ENCODE measurements around the gene GH1.

DNA sequence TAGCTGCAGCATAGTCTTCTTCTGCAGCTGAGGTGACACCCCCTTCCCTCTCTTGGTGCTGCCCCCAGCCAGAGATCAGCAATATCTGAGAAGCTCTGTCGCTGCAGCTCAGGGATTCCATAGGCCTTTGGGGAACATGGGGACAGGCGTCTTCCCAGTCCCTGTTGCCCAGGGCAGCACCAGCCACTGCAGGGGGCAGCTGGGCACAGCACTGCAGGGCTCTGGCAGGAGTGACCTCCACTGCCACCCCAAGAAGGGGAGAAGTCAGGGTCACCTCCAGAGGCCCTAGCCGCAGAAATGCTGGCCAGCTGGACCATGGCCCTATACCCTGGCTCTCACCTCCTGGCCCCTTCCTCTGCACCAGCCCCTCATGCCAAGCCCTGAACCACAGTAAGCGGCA lies 37.2 kb upstream of the GH1 start:
- TF ChIP-seq, protein P1, sequence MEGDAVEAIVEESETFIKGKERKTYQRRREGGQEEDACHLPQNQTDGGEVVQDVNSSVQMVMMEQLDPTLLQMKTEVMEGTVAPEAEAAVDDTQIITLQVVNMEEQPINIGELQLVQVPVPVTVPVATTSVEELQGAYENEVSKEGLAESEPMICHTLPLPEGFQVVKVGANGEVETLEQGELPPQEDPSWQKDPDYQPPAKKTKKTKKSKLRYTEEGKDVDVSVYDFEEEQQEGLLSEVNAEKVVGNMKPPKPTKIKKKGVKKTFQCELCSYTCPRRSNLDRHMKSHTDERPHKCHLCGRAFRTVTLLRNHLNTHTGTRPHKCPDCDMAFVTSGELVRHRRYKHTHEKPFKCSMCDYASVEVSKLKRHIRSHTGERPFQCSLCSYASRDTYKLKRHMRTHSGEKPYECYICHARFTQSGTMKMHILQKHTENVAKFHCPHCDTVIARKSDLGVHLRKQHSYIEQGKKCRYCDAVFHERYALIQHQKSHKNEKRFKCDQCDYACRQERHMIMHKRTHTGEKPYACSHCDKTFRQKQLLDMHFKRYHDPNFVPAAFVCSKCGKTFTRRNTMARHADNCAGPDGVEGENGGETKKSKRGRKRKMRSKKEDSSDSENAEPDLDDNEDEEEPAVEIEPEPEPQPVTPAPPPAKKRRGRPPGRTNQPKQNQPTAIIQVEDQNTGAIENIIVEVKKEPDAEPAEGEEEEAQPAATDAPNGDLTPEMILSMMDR (IDR thresholded peaks at IDR 0.05) = no peak
- TF ChIP-seq EZH2 (IDR thresholded peaks at IDR 0.05; ENCODE audit: borderline replicate concordance, insufficient read depth, low read depth, low read length, poor library complexity, severe bottlenecking) = no peak
